GM10266 (cell line): Measurements from ENCODE around the gene MFN1.

Experiments used
- DNase-seq: peaks from one replicate; pipeline ENCODE4 v3.0.0; 2012; ENCODE audit errors: extremely low spot score
- CTCF ChIP-seq: IDR thresholded peaks from 2 replicates; pipeline ENCODE4 v1.5.1; 2012; ENCODE audit warnings: mild to moderate bottlenecking, low read depth; ENCODE audit not compliant: control insufficient read depth, insufficient read depth; ENCODE audit errors: missing control alignments

The MFN1 gene

GRCh38 chr3:179323197-179324110 is 24.1 kb upstream of the MFN1 start:
- TF ChIP-seq CTCF = peak; percentile 24
- peak; percentile 86 for DNase-seq

- TF ChIP-seq CTCF = no peak
- DNase-seq = peak; percentile 72
Measured at GRCh38 chr3:179324270-179324754, 23.2 kb upstream of the MFN1 start.

GRCh38 chr3:179330438-179330837 is 17.1 kb upstream of the MFN1 start:
- TF ChIP-seq CTCF = no peak
- no peak for DNase-seq

- no peak for DNase-seq
- no peak for TF ChIP-seq CTCF
Measured at GRCh38 chr3:179332240-179332639, 15.3 kb upstream of the MFN1 start.

- no peak for TF ChIP-seq CTCF
- DNase-seq = no peak
Measured at GRCh38 chr3:179333084-179333483, 14.4 kb upstream of the MFN1 start.

- TF ChIP-seq CTCF = no peak
- DNase-seq = no peak
Measured at GRCh38 chr3:179336345-179336929, 11.1 kb upstream of the MFN1 start.
